ENCODE measurements around the gene WNK1. TPM values are rescaled to one million over a fixed set of nuclear protein-coding genes. Genes with fewer than 3 reads are reported as not detected.

The WNK1 gene
- total RNA-seq, 1 donor from 2014 or later, result 178 TPM

DNA sequence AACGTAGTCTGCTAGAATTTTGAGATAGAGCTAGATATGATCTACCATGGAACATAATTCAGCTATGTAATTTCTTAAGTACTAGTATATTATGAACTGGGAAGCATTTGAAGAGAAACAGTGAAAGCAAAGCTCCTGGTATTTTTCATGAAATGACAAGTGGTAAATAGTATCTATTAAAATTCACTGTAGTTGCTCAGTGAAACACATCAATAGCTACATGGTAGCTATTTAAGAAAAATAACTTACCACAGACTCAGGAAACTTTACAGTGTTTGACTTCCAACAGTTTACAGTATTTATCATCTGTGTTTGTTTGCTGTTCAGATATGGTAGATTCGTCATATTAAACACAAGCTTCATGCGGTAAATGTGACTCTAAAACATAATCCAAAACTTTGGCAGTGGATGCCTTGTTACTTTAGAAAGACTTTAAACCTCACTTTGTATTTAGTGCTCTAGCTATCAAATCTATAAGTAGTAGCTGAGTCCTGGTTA is 25.2 kb downstream of the WNK1 start:
- no peaks in the 10 kb centered on the region for H3K36me3 ChIP-seq
- no peak for DNase-seq (ENCODE audit: low spot score in 2 of 2)
- H3K4me3 ChIP-seq, result no peak overlapping the region
- TF ChIP-seq CTCF (IDR thresholded peaks at IDR 0.05), result no peak
- no peaks in the 10 kb centered on the region for H3K27me3 ChIP-seq
- H3K4me1 ChIP-seq, result peaks cover 5 to 54% of the 10 kb centered on the region in 2 donors
- no peak overlapping the region for H3K27ac ChIP-seq
- H3K9me3 ChIP-seq, result no peaks in the 10 kb centered on the region
- intact Hi-C loops (cut with DNase I), result loop anchor here (5.0 kb wide), 1 partner anchor 40 kb away; no protein-coding TSS in a partner anchor

DNA sequence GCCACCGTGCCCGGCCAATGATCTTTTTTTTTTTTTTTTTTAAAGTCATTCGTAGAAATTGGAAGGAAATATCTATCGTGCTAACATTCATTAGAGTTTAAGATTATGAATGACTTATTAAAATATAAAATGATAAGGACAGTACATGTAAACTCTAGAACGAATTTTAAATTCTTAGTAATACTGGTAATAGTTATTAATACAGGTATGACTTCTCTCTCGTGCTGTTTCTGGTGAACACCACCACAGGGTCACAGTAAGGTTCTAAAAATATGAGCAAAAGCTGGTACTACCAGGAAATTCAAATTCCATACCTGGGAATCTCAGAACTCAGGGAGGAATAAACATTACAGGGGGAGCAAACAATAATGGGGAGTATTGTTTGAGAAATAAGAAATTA is 26.2 kb downstream of the WNK1 start:
- H3K4me3 ChIP-seq, result no peak overlapping the region
- TF ChIP-seq CTCF (IDR thresholded peaks at IDR 0.05), result no peak
- no peaks in the 10 kb centered on the region for H3K36me3 ChIP-seq
- no peak for DNase-seq (ENCODE audit: low spot score in 2 of 2)
- no peaks in the 10 kb centered on the region for H3K27me3 ChIP-seq
- no peaks in the 10 kb centered on the region for H3K9me3 ChIP-seq
- H3K27ac ChIP-seq, result no peak overlapping the region
- peaks cover 5 to 47% of the 10 kb centered on the region in 2 donors for H3K4me1 ChIP-seq
- intact Hi-C loops (cut with DNase I), result loop anchor here (5.0 kb wide), 1 partner anchor 39 kb away; no protein-coding TSS in a partner anchor

DNA sequence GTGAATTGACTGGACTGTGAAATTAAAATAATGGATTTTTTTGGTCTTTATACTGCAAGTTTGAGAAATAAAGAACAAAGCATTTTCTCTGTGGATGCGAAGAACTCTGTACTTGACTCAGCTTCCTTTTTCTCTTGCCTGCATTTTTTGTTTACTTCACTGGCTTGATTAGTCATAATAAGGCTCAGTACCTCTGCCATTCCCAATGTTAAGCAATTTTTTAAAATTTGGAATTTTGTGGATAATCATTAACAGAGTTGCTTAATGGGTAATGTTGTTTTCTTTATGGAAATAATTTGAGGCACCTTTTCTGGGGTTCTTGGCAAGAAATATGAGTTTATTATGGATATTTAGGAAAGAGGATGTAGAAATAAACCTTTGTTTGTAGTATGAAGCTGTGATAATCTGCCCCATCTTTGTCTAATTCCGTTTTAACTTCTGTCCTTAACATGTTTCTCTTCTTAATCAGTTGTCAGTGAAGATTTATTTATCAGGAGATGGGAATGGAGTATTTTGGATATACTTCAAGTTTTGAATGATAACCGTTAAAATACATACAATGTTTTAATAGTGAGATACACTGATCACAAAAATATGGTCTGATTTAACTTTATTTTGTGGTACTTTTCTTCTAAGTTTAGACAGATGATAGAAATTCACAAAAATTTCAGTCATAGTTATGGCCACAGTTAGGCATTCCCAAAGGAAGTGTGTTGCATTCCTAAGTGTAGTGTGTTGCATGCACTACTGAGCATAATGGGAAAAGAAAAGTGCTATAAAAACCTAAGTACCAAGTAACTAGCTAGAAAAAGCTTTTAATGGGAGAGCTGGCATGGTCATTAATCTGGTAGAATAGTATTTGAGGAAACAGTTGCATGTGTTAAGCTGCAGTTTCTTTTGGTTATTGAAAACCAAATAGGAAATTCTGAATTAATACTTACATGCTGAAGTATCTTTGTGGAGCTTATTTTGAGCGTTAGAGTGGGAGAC is 27.7 kb downstream of the WNK1 start:
- Histone ChIP-seq H3K27ac (peak overlapping the region; percentile 48 to 55), H3K36me3 (no peaks in the 10 kb centered on the region), H3K27me3 (no peaks in the 10 kb centered on the region), H3K4me3 (peak overlapping the region; percentile 12 to 44), H3K9me3 (no peaks in the 10 kb centered on the region), H3K4me1 (peaks cover 0 to 40% of the 10 kb centered on the region in 2 donors)
- no peak for TF ChIP-seq CTCF (IDR thresholded peaks at IDR 0.05)
- no peak for DNase-seq (ENCODE audit: low spot score in 2 of 2)
- intact Hi-C loops (cut with DNase I), result loop anchor here (5.0 kb wide), 1 partner anchor 37 kb away; no protein-coding TSS in a partner anchor

DNA sequence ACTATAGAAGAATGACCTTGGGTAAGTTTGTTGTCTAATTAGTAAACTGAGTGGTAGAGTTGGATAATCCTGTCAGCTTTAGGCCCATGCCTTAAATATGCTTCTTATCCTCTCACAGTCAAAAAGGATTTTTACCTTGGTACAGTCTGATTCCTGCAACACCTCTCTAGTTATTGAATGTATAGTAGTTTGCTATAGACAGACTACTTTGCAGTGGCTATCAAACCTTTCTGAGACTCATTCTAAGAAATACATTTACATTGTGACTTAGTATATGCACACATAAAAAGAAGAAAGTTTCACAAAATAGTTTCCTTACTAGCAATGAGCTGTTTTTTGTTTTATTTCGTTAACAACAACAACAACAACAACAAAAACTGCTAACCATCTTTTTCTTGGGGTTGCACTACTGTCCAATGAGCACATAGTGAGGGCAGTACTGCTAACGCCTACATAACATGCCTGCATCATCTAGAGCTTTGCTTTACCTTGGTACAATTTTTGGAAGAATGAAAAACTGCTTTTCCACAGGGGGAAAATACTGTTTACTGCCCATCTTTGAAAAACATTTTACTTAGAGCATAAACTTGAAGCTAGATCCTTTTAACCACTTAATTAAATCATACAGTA is 28.5 kb downstream of the WNK1 start:
- Histone ChIP-seq H3K4me1 (peaks cover 0 to 40% of the 10 kb centered on the region in 2 donors), H3K36me3 (no peaks in the 10 kb centered on the region), H3K4me3 (no peak overlapping the region), H3K27me3 (no peaks in the 10 kb centered on the region), H3K27ac (peak overlapping the region; percentile 35 to 55), H3K9me3 (no peaks in the 10 kb centered on the region)
- intact Hi-C loops (cut with DNase I), result no loop called here
- no peak for DNase-seq (ENCODE audit: low spot score in 2 of 2)
- TF ChIP-seq CTCF (IDR thresholded peaks at IDR 0.05), result no peak

GRCh38 chr12:785706-786105 is 33.3 kb downstream of the WNK1 start:
- no peaks in the 10 kb centered on the region for H3K36me3 ChIP-seq
- no peak for TF ChIP-seq CTCF (IDR thresholded peaks at IDR 0.05)
- no peak overlapping the region for H3K27ac ChIP-seq
- no peak for DNase-seq (ENCODE audit: low spot score in 2 of 2)
- H3K4me3 ChIP-seq, result no peak overlapping the region
- no peaks in the 10 kb centered on the region for H3K9me3 ChIP-seq
- peaks cover 3 to 36% of the 10 kb centered on the region in 2 donors for H3K4me1 ChIP-seq
- intact Hi-C loops (cut with DNase I), result no loop called here
- H3K27me3 ChIP-seq, result no peaks in the 10 kb centered on the region
